ENCODE data around the gene FAM83E. TPM values are rescaled to one million over a fixed set of nuclear protein-coding genes. Genes with fewer than 3 reads are reported as not detected.

FAM83E gene
- total and polyA plus RNA-seq, 3 donors from 2014 or later: 0.99 to 2.2 (median 1.6) TPM

Other genes starting within 250 kb of the FAM83E start
- gene KDELR1, start 223.5 kb downstream of the FAM83E start, total RNA-seq: 100 to 1,000 TPM; 149 to 155 TPM
- gene KDELR1, start 223.5 kb downstream of the FAM83E start, polyA plus RNA-seq (ENCODE audit: insufficient read depth, low read depth, low replicate concordance): 187 TPM
- gene GRIN2D, start 221.4 kb downstream of the FAM83E start, total RNA-seq: 1 to 10 TPM; 2.4 to 2.7 TPM
- 1.4 TPM for gene GRIN2D, start 221.4 kb downstream of the FAM83E start, polyA plus RNA-seq (ENCODE audit: insufficient read depth, low read depth, low replicate concordance)
- gene GRWD1, start 169.1 kb downstream of the FAM83E start, total RNA-seq: 10 to 100 TPM; 32.8 to 35.2 TPM
- 17.8 TPM for gene GRWD1, start 169.1 kb downstream of the FAM83E start, polyA plus RNA-seq (ENCODE audit: insufficient read depth, low read depth, low replicate concordance)
- 1 to 10 TPM; 1.6 to 2.2 TPM for gene KCNJ14, start 159.5 kb downstream of the FAM83E start, total RNA-seq
- gene KCNJ14, start 159.5 kb downstream of the FAM83E start, polyA plus RNA-seq (ENCODE audit: insufficient read depth, low read depth, low replicate concordance): 0.66 TPM
- gene CYTH2, start 145.7 kb downstream of the FAM83E start, total RNA-seq: 100 to 1,000 TPM in 1 of 2 donors, 10 to 100 TPM in 1; 92.7 to 123 TPM
- gene CYTH2, start 145.7 kb downstream of the FAM83E start, polyA plus RNA-seq (ENCODE audit: insufficient read depth, low read depth, low replicate concordance): 132 TPM
- gene LMTK3, start 103.2 kb downstream of the FAM83E start, total RNA-seq: 1 to 10 TPM in 1 of 2 donors, under 1 TPM in 1; 0.62 to 1.7 TPM
- 0.96 TPM for gene LMTK3, start 103.2 kb downstream of the FAM83E start, polyA plus RNA-seq (ENCODE audit: insufficient read depth, low read depth, low replicate concordance)
- gene SULT2B1, start 62.9 kb downstream of the FAM83E start, total RNA-seq: 1 to 10 TPM; 1.1 to 1.4 TPM
- 1.0 TPM for gene SULT2B1, start 62.9 kb downstream of the FAM83E start, polyA plus RNA-seq (ENCODE audit: insufficient read depth, low read depth, low replicate concordance)
- gene SPACA4, start 8.3 kb downstream of the FAM83E start, total RNA-seq: 100 to 1,000 TPM in 1 of 2 donors, 10 to 100 TPM in 1; 72.6 to 147 TPM
- 145 TPM for gene SPACA4, start 8.3 kb downstream of the FAM83E start, polyA plus RNA-seq (ENCODE audit: insufficient read depth, low read depth, low replicate concordance)
- 1,000 to 10,000 TPM; 1,047 to 1,537 TPM for gene RPL18, start 4.1 kb upstream of the FAM83E start, total RNA-seq
- 1,050 TPM for gene RPL18, start 4.1 kb upstream of the FAM83E start, polyA plus RNA-seq (ENCODE audit: insufficient read depth, low read depth, low replicate concordance)
- 10 to 100 TPM; 31.2 to 43.1 TPM for gene SPHK2, start 4.4 kb upstream of the FAM83E start, total RNA-seq
- gene SPHK2, start 4.4 kb upstream of the FAM83E start, polyA plus RNA-seq (ENCODE audit: insufficient read depth, low read depth, low replicate concordance): 47.6 TPM
- gene DBP, start 22.3 kb upstream of the FAM83E start, total RNA-seq: 10 to 100 TPM; 48.9 to 51.0 TPM
- gene DBP, start 22.3 kb upstream of the FAM83E start, polyA plus RNA-seq (ENCODE audit: insufficient read depth, low read depth, low replicate concordance): 30.4 TPM
- gene CA11, start 31.1 kb upstream of the FAM83E start, total RNA-seq: 1 to 10 TPM; 6.3 to 6.8 TPM
- gene CA11, start 31.1 kb upstream of the FAM83E start, polyA plus RNA-seq (ENCODE audit: insufficient read depth, low read depth, low replicate concordance): 20.0 TPM
- gene NTN5, start 57.9 kb upstream of the FAM83E start, total RNA-seq: 1 to 10 TPM; 1.6 to 4.3 TPM
- gene NTN5, start 57.9 kb upstream of the FAM83E start, polyA plus RNA-seq (ENCODE audit: insufficient read depth, low read depth, low replicate concordance): 0.87 TPM
- under 1 TPM; 0.12 to 0.47 TPM for gene FUT2, start 80.9 kb upstream of the FAM83E start, total RNA-seq
- 0.20 TPM for gene FUT2, start 80.9 kb upstream of the FAM83E start, polyA plus RNA-seq (ENCODE audit: insufficient read depth, low read depth, low replicate concordance)
- gene MAMSTR, start 104.6 kb upstream of the FAM83E start, total RNA-seq: 10 to 100 TPM; 21.8 TPM
- gene MAMSTR, start 104.6 kb upstream of the FAM83E start, polyA plus RNA-seq (ENCODE audit: insufficient read depth, low read depth, low replicate concordance): 15.0 TPM
- 10 to 100 TPM; 11.2 to 21.4 TPM for gene RASIP1, start 125.5 kb upstream of the FAM83E start, total RNA-seq
- gene RASIP1, start 125.5 kb upstream of the FAM83E start, polyA plus RNA-seq (ENCODE audit: insufficient read depth, low read depth, low replicate concordance): 8.8 TPM
- gene IZUMO1, start 131.8 kb upstream of the FAM83E start, total RNA-seq: 10 to 100 TPM; 10.5 to 28.9 TPM
- 32.8 TPM for gene IZUMO1, start 131.8 kb upstream of the FAM83E start, polyA plus RNA-seq (ENCODE audit: insufficient read depth, low read depth, low replicate concordance)
- gene FUT1, start 137.6 kb upstream of the FAM83E start, total RNA-seq: 1 to 10 TPM; 2.0 to 3.6 TPM
- 5.1 TPM for gene FUT1, start 137.6 kb upstream of the FAM83E start, polyA plus RNA-seq (ENCODE audit: insufficient read depth, low read depth, low replicate concordance)
- gene FGF21, start 140.4 kb upstream of the FAM83E start, total RNA-seq: not detected
- not detected for gene FGF21, start 140.4 kb upstream of the FAM83E start, polyA plus RNA-seq (ENCODE audit: insufficient read depth, low read depth, low replicate concordance)
- gene BCAT2, start 196.0 kb upstream of the FAM83E start, total RNA-seq: 10 to 100 TPM; 58.5 to 67.4 TPM
- 38.0 TPM for gene BCAT2, start 196.0 kb upstream of the FAM83E start, polyA plus RNA-seq (ENCODE audit: insufficient read depth, low read depth, low replicate concordance)
- gene HSD17B14, start 221.4 kb upstream of the FAM83E start, total RNA-seq: 10 to 100 TPM in 1 of 2 donors, 1 to 10 TPM in 1; 5.6 to 11.9 TPM
- gene HSD17B14, start 221.4 kb upstream of the FAM83E start, polyA plus RNA-seq (ENCODE audit: insufficient read depth, low read depth, low replicate concordance): 8.8 TPM

All from testis (tissue), 3 donors.